Activated B cell treated with CpG ODN at 0.5 μM for 24 hours (primary cell): Measurements from ENCODE around the gene SERTM2. TPM values are rescaled to one million over a fixed set of nuclear protein-coding genes. Genes with fewer than 3 reads are reported as not detected.

Experiments
- ATAC-seq: fragments of 200-7000 bp; cut with Tn5 transposase; one replicate; pipeline ENCODE4 v1.10.0; 2021; ENCODE audit warnings: low read depth, mild to moderate bottlenecking, moderate library complexity
- CTCF ChIA-PET: fragments of 350-600 bp; sonication (Branson Sonifier 250); formaldehyde crosslinking; loops from one replicate; lab custom pipeline; 2021; ENCODE audit warnings: antibody characterized with exemption; lab: Charles Lee
- POLR2A ChIA-PET: fragments of 350-600 bp; sonication (Branson Sonifier 250); formaldehyde crosslinking; loops from one replicate; lab custom pipeline; 2021; ENCODE audit warnings: antibody characterized with exemption; lab: Charles Lee
- DNase-seq: peaks from one replicate; pipeline ENCODE4 v3.0.0; 2022
- H3K27ac Mint-ChIP-seq: one replicate; pipeline ENCODE4 v1.8.0; 2020; ENCODE audit warnings: mixed read lengths
- H3K27me3 Mint-ChIP-seq: one replicate; pipeline ENCODE4 v1.8.0; 2021; ENCODE audit warnings: mixed read lengths
- H3K36me3 Mint-ChIP-seq: one replicate; pipeline ENCODE4 v1.8.0; 2021; ENCODE audit warnings: low read depth, mixed read lengths
- H3K4me1 Mint-ChIP-seq: one replicate; pipeline ENCODE4 v1.8.0; 2021; ENCODE audit warnings: mixed read lengths
- H3K4me3 Mint-ChIP-seq: one replicate; pipeline ENCODE4 v1.8.0; 2020; ENCODE audit warnings: mild to moderate bottlenecking, mixed read lengths
- H3K9me3 Mint-ChIP-seq: one replicate; pipeline ENCODE4 v1.8.0; 2020; ENCODE audit warnings: mixed read lengths
- intact Hi-C: fragments of 100-400 bp; cut with micrococcal nuclease; formaldehyde crosslinking; loops from one replicate; pipeline ENCODE4 v1.15.1; 2024
- total RNA-seq: library from RNA; stranded (reverse); gene quantifications from 2 replicates; pipeline ENCODE4 v1.2.3, GENCODE V29; 2022
- TF ChIP-seq, protein P1 (sequence below): fragments of 200-600 bp; IDR thresholded peaks from one replicate; pipeline ENCODE4 v1.8.0; 2022; ENCODE audit warnings: antibody characterized with exemption, mild to moderate bottlenecking

SERTM2 gene
- total RNA-seq, 1 donor from 2014 or later = not detected

DNA sequence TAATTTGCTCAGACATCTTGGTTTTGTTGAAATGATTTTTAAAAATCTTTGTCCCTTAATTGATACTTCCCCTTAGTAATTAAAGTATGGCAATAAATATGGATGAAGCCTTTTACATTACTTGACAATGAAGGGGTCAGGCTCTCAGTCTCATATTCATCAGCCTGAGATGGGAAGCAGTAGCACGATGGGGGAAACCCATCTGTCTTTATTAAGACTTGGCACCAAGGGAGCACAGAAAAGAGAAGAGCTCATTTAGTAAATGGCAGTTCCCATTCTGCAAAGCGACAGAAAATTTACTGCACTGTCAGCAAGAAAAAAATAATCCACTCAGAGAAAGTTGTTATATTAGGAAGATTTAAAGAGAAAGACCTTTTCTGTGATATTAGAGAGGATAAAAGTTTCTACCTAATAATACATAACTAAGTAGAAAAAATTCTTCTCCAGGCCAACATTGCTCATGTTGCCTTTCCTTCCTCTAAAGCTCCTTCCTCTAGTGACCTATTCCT is 7.9 kb upstream of the SERTM2 start:
- intact Hi-C loops = no loop called here
- no peaks in the 10 kb centered on the region for H3K9me3 Mint-ChIP-seq
- CTCF ChIA-PET = no interaction called here
- DNase-seq = no peak
- H3K4me1 Mint-ChIP-seq = no peaks in the 10 kb centered on the region
- H3K27me3 Mint-ChIP-seq = no peaks in the 10 kb centered on the region
- ATAC-seq = no peak
- no peaks in the 10 kb centered on the region for H3K36me3 Mint-ChIP-seq
- TF ChIP-seq, protein P1, sequence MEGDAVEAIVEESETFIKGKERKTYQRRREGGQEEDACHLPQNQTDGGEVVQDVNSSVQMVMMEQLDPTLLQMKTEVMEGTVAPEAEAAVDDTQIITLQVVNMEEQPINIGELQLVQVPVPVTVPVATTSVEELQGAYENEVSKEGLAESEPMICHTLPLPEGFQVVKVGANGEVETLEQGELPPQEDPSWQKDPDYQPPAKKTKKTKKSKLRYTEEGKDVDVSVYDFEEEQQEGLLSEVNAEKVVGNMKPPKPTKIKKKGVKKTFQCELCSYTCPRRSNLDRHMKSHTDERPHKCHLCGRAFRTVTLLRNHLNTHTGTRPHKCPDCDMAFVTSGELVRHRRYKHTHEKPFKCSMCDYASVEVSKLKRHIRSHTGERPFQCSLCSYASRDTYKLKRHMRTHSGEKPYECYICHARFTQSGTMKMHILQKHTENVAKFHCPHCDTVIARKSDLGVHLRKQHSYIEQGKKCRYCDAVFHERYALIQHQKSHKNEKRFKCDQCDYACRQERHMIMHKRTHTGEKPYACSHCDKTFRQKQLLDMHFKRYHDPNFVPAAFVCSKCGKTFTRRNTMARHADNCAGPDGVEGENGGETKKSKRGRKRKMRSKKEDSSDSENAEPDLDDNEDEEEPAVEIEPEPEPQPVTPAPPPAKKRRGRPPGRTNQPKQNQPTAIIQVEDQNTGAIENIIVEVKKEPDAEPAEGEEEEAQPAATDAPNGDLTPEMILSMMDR = no peak
- POLR2A ChIA-PET = no interaction called here
- H3K27ac Mint-ChIP-seq = no peak overlapping the region
- H3K4me3 Mint-ChIP-seq = no peak overlapping the region

DNA sequence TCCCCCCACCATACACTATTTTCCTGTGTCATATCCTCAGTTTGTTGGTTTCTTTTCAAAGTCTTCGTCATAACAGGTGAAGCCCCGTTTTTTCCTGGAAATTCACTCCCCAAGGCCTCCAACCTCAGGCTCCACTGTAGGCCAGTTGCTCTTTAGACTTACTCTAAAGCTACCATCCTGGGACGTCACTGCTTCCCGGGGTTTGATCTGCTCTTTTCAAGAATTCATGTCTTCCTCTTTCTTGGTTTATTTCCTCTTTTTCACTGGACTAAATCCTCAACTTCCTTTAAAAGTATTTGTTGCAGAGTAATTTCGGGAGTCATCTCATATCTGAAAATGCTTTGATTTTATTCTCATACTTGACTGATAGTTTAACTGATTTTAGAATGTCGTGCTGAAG is 6.5 kb upstream of the SERTM2 start:
- DNase-seq = no peak
- H3K4me3 Mint-ChIP-seq = no peak overlapping the region
- ChIA-PET POLR2A (no interaction called here), CTCF (no interaction called here)
- no peaks in the 10 kb centered on the region for H3K36me3 Mint-ChIP-seq
- H3K4me1 Mint-ChIP-seq = no peaks in the 10 kb centered on the region
- TF ChIP-seq, protein P1 = no peak
- ATAC-seq = no peak
- no peaks in the 10 kb centered on the region for H3K27me3 Mint-ChIP-seq
- intact Hi-C loops = no loop called here
- no peaks in the 10 kb centered on the region for H3K9me3 Mint-ChIP-seq
- no peak overlapping the region for H3K27ac Mint-ChIP-seq

DNA sequence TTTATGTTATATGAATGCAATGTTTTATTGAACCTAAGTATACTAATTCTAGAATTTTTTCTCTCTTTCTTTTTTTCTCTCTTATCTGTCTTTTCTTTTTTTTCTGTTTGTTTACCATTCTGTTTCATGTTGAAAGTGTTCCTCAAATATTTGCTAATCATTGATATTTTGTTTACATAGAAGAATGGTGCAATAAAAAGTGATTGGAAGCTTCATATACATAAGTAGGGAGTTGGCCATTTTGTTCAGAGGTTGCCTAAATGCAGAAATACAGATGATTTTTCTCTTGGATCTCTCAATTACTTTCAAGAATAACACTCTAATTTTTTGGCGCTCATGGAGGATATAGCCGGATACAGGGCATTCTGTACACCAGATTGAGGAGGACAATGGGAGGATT is 5.7 kb upstream of the SERTM2 start:
- no peaks in the 10 kb centered on the region for H3K27me3 Mint-ChIP-seq
- POLR2A ChIA-PET = no interaction called here

DNA sequence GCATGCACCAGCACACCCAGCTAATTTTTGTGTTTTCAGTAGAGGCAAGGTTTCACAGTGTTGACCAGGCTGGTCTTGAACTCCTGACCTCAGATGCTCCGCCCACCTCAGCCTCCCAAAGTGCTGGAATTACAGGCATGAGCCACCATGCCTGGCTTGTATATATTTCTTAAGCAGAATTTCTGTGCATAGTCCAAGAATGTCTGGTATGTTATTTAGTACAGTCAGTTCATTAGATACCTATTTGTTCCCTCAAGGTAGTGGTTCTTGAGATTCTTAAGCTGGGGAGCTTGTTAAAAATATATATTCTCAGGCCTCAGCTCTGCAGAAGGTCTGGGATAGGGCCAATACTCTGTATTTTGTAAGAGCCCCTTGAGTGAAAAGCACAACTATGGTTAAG is 4.6 kb upstream of the SERTM2 start:
- Mint-ChIP-seq H3K36me3 (no peaks in the 10 kb centered on the region), H3K4me1 (no peaks in the 10 kb centered on the region), H3K9me3 (no peaks in the 10 kb centered on the region), H3K27ac (no peak overlapping the region), H3K27me3 (no peaks in the 10 kb centered on the region), H3K4me3 (no peak overlapping the region)
- POLR2A ChIA-PET = no interaction called here
- TF ChIP-seq, protein P1 = no peak
- ATAC-seq = no peak
- intact Hi-C loops = no loop called here
- CTCF ChIA-PET = no interaction called here
- DNase-seq = no peak

More for the DNA sequence above, 5.7 kb upstream of the SERTM2 start:
- Mint-ChIP-seq H3K9me3 (no peaks in the 10 kb centered on the region), H3K27ac (no peak overlapping the region), H3K36me3 (no peaks in the 10 kb centered on the region), H3K4me1 (no peaks in the 10 kb centered on the region), H3K4me3 (no peak overlapping the region)
- ATAC-seq = no peak
- intact Hi-C loops = no loop called here
- TF ChIP-seq, protein P1 = no peak
- no peak for DNase-seq
- CTCF ChIA-PET = no interaction called here

DNA sequence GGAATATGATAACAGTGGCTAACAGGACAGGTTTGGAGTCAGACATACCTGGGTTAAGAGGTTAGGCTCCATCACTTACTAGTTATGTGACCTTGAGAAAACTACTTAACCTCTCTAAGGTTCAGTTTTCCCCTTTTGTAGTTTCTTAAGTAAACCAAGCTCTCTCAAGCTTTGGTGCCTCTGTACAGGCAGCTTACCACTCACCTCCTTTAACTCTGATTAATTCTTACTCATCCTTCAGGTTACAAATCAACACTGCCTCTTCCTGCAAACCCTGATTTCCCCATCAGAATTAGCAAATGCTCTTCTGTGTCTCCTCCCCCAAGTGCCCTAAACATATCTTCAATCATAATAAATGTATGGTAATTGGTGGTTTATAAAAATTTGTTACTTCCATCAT is 3.5 kb upstream of the SERTM2 start:
- H3K4me3 Mint-ChIP-seq = no peak overlapping the region
- H3K9me3 Mint-ChIP-seq = no peaks in the 10 kb centered on the region
- no peak overlapping the region for H3K27ac Mint-ChIP-seq
- no peaks in the 10 kb centered on the region for H3K4me1 Mint-ChIP-seq
- H3K27me3 Mint-ChIP-seq = no peaks in the 10 kb centered on the region
- TF ChIP-seq, protein P1 = no peak
- ChIA-PET CTCF (no interaction called here), POLR2A (no interaction called here)
- ATAC-seq (no peak), DNase-seq (no peak)
- intact Hi-C loops = no loop called here
- no peaks in the 10 kb centered on the region for H3K36me3 Mint-ChIP-seq
